Measurements from ENCODE around the gene CA11. TPM values are rescaled to one million over a fixed set of nuclear protein-coding genes. Genes with fewer than 3 reads are reported as not detected.
A peak's percentile ranks its signal among the peaks of the same experiment; 100 is the strongest.

The CA11 gene
- total and polyA plus RNA-seq, 9 of the 15 experiments (the other 6 are each of a cell fraction or from before 2014, with no cell fraction given) = 2.9 to 19.9 (median 8.3) TPM

DNA sequence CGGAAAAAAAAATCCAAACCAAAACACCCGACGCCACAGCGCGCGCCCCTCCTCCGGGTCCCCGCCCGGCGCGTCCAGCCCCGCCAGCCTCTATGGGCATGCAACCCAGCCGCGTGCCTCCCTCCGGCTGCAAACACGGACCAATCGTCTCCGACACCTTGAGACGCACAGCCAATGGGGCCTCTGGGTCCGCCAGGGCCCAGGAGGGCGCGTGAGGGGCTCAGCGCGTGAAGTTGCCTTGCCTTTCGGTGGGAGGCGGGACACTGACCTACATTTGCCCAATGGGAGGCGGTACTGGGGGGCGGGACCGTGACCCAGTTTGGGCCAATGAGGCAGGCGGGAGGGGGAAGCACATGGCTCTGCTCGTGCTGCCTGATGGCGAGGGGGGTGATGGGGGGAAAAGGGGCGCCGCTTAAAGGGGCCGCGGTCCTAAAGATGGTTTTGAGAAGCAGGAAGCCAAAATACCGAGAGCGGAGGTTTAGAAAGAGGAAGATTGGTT is 8.5 kb downstream of the CA11 start (continued):
- TF ChIP-seq, protein P1, sequence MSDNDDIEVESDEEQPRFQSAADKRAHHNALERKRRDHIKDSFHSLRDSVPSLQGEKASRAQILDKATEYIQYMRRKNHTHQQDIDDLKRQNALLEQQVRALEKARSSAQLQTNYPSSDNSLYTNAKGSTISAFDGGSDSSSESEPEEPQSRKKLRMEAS (CRISPR knock-in tag; IDR thresholded peaks at IDR 0.05) = peak; percentile 100
- TF ChIP-seq, protein P2, sequence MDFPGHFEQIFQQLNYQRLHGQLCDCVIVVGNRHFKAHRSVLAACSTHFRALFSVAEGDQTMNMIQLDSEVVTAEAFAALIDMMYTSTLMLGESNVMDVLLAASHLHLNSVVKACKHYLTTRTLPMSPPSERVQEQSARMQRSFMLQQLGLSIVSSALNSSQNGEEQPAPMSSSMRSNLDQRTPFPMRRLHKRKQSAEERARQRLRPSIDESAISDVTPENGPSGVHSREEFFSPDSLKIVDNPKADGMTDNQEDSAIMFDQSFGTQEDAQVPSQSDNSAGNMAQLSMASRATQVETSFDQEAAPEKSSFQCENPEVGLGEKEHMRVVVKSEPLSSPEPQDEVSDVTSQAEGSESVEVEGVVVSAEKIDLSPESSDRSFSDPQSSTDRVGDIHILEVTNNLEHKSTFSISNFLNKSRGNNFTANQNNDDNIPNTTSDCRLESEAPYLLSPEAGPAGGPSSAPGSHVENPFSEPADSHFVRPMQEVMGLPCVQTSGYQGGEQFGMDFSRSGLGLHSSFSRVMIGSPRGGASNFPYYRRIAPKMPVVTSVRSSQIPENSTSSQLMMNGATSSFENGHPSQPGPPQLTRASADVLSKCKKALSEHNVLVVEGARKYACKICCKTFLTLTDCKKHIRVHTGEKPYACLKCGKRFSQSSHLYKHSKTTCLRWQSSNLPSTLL (IDR thresholded peaks at IDR 0.05) = no peak
- no peak for TF ChIP-seq PCBP1 (IDR thresholded peaks at IDR 0.05; ENCODE audit: low read depth, low read length, poor library complexity, severe bottlenecking)
- peak; percentile 97 for TF ChIP-seq ZNF431 (CRISPR knock-in tag; IDR thresholded peaks at IDR 0.05)
- TF ChIP-seq ASH1L (IDR thresholded peaks at IDR 0.05; ENCODE audit: borderline replicate concordance, low read depth, partially characterized antibody) = peak; percentile 89
- TF ChIP-seq, protein P3, sequence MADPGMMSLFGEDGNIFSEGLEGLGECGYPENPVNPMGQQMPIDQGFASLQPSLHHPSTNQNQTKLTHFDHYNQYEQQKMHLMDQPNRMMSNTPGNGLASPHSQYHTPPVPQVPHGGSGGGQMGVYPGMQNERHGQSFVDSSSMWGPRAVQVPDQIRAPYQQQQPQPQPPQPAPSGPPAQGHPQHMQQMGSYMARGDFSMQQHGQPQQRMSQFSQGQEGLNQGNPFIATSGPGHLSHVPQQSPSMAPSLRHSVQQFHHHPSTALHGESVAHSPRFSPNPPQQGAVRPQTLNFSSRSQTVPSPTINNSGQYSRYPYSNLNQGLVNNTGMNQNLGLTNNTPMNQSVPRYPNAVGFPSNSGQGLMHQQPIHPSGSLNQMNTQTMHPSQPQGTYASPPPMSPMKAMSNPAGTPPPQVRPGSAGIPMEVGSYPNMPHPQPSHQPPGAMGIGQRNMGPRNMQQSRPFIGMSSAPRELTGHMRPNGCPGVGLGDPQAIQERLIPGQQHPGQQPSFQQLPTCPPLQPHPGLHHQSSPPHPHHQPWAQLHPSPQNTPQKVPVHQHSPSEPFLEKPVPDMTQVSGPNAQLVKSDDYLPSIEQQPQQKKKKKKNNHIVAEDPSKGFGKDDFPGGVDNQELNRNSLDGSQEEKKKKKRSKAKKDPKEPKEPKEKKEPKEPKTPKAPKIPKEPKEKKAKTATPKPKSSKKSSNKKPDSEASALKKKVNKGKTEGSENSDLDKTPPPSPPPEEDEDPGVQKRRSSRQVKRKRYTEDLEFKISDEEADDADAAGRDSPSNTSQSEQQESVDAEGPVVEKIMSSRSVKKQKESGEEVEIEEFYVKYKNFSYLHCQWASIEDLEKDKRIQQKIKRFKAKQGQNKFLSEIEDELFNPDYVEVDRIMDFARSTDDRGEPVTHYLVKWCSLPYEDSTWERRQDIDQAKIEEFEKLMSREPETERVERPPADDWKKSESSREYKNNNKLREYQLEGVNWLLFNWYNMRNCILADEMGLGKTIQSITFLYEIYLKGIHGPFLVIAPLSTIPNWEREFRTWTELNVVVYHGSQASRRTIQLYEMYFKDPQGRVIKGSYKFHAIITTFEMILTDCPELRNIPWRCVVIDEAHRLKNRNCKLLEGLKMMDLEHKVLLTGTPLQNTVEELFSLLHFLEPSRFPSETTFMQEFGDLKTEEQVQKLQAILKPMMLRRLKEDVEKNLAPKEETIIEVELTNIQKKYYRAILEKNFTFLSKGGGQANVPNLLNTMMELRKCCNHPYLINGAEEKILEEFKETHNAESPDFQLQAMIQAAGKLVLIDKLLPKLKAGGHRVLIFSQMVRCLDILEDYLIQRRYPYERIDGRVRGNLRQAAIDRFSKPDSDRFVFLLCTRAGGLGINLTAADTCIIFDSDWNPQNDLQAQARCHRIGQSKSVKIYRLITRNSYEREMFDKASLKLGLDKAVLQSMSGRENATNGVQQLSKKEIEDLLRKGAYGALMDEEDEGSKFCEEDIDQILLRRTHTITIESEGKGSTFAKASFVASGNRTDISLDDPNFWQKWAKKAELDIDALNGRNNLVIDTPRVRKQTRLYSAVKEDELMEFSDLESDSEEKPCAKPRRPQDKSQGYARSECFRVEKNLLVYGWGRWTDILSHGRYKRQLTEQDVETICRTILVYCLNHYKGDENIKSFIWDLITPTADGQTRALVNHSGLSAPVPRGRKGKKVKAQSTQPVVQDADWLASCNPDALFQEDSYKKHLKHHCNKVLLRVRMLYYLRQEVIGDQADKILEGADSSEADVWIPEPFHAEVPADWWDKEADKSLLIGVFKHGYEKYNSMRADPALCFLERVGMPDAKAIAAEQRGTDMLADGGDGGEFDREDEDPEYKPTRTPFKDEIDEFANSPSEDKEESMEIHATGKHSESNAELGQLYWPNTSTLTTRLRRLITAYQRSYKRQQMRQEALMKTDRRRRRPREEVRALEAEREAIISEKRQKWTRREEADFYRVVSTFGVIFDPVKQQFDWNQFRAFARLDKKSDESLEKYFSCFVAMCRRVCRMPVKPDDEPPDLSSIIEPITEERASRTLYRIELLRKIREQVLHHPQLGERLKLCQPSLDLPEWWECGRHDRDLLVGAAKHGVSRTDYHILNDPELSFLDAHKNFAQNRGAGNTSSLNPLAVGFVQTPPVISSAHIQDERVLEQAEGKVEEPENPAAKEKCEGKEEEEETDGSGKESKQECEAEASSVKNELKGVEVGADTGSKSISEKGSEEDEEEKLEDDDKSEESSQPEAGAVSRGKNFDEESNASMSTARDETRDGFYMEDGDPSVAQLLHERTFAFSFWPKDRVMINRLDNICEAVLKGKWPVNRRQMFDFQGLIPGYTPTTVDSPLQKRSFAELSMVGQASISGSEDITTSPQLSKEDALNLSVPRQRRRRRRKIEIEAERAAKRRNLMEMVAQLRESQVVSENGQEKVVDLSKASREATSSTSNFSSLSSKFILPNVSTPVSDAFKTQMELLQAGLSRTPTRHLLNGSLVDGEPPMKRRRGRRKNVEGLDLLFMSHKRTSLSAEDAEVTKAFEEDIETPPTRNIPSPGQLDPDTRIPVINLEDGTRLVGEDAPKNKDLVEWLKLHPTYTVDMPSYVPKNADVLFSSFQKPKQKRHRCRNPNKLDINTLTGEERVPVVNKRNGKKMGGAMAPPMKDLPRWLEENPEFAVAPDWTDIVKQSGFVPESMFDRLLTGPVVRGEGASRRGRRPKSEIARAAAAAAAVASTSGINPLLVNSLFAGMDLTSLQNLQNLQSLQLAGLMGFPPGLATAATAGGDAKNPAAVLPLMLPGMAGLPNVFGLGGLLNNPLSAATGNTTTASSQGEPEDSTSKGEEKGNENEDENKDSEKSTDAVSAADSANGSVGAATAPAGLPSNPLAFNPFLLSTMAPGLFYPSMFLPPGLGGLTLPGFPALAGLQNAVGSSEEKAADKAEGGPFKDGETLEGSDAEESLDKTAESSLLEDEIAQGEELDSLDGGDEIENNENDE (IDR thresholded peaks at IDR 0.05; ENCODE audit: low read depth, low read length) = no peak
- TF ChIP-seq, protein P4, sequence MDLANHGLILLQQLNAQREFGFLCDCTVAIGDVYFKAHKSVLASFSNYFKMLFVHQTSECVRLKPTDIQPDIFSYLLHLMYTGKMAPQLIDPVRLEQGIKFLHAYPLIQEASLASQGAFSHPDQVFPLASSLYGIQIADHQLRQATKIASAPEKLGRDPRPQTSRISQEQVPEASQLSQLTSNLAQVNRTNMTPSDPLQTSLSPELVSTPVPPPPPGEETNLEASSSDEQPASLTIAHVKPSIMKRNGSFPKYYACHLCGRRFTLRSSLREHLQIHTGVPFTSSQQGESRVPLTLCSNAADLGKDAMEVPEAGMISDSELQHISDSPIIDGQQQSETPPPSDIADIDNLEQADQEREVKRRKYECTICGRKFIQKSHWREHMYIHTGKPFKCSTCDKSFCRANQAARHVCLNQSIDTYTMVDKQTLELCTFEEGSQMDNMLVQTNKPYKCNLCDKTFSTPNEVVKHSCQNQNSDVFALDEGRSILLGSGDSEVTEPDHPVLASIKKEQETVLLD (IDR thresholded peaks at IDR 0.05) = no peak
- TF ChIP-seq ZNF146 (CRISPR knock-in tag; IDR thresholded peaks at IDR 0.05; ENCODE audit: unreplicated experiment) = no peak
- no peak; the same call in 1 of the 2 replicates for TF ChIP-seq NCOR1 (IDR thresholded peaks at IDR 0.05)
- no peak for TF ChIP-seq XRCC4 (IDR thresholded peaks at IDR 0.05; ENCODE audit: extremely low read depth, insufficient read depth, insufficient read length)
- no peak for TF ChIP-seq SMAD3 (CRISPR knock-in tag; conservative IDR thresholded peaks at IDR 0.05)
- TF ChIP-seq, protein P5, sequence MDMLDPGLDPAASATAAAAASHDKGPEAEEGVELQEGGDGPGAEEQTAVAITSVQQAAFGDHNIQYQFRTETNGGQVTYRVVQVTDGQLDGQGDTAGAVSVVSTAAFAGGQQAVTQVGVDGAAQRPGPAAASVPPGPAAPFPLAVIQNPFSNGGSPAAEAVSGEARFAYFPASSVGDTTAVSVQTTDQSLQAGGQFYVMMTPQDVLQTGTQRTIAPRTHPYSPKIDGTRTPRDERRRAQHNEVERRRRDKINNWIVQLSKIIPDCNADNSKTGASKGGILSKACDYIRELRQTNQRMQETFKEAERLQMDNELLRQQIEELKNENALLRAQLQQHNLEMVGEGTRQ (CRISPR knock-in tag; IDR thresholded peaks at IDR 0.05) = peak; percentile 69

All from K562 (cell line).